ENCODE data around the gene MAFF.
A peak's percentile ranks its signal among the peaks of the same experiment; 100 is the strongest.

The MAFF gene

GRCh38 chr22:38205261-38206128, 3.7 kb downstream of the MAFF start:
- peak; percentile 96 for DNase-seq

- no peak for DNase-seq
Observed at GRCh38 chr22:38207898-38208432, 6.2 kb downstream of the MAFF start.

- DNase-seq, result no peak
Observed at GRCh38 chr22:38208551-38208968, 6.8 kb downstream of the MAFF start.

GRCh38 chr22:38211556-38211955, 9.8 kb downstream of the MAFF start:
- no peak for DNase-seq

GRCh38 chr22:38212442-38212841, 10.6 kb downstream of the MAFF start:
- no peak for DNase-seq

GRCh38 chr22:38213319-38213989, 11.7 kb downstream of the MAFF start:
- no peak for DNase-seq

GRCh38 chr22:38213990-38214301, 12.2 kb downstream of the MAFF start:
- DNase-seq, result no peak

GRCh38 chr22:38214302-38215056, 12.7 kb downstream of the MAFF start:
- peak; percentile 83 for DNase-seq

- no peak for DNase-seq
Observed at GRCh38 chr22:38215156-38216038, 13.6 kb downstream of the MAFF start.

- peak; percentile 72 for DNase-seq
Observed at GRCh38 chr22:38218661-38219622, 17.1 kb downstream of the MAFF start.

- no peak for DNase-seq
Observed at GRCh38 chr22:38219632-38220031, 17.8 kb downstream of the MAFF start.

- no peak for DNase-seq
Observed at GRCh38 chr22:38220163-38220562, 18.4 kb downstream of the MAFF start.

- DNase-seq, result no peak
Observed at GRCh38 chr22:38220653-38221386, 19.0 kb downstream of the MAFF start.

- DNase-seq, result no peak
Observed at GRCh38 chr22:38221407-38221806, 19.6 kb downstream of the MAFF start.

GRCh38 chr22:38221908-38222796, 20.4 kb downstream of the MAFF start:
- no peak for DNase-seq

GRCh38 chr22:38222797-38223119, 21.0 kb downstream of the MAFF start:
- DNase-seq, result no peak

GRCh38 chr22:38223289-38223960, 21.6 kb downstream of the MAFF start:
- peak; percentile 17 for DNase-seq

- no peak for DNase-seq
Observed at GRCh38 chr22:38226853-38227649, 25.3 kb downstream of the MAFF start.
